Endothelial cell (in vitro differentiated cells): ENCODE results near the gene GALNT13. TPM values are rescaled to one million over a fixed set of nuclear protein-coding genes. Genes with fewer than 3 reads are reported as not detected.
A peak's percentile ranks its signal among the peaks of the same experiment; 100 is the strongest.

Experiments
- DNase-seq: peaks from one replicate; pipeline ENCODE4 v3.0.0; 2021; ENCODE audit warnings: low spot score
- H3K27ac Mint-ChIP-seq: one replicate; pipeline ENCODE4 v1.8.0; 2021; ENCODE audit warnings: mixed read lengths, inconsistent platforms; ENCODE audit not compliant: unreplicated experiment
- H3K27me3 Mint-ChIP-seq: one replicate; pipeline ENCODE4 v1.8.0; 2021; ENCODE audit warnings: mild to moderate bottlenecking, moderate library complexity, mixed read lengths, inconsistent platforms; ENCODE audit not compliant: unreplicated experiment
- H3K36me3 Mint-ChIP-seq: one replicate; pipeline ENCODE4 v1.8.0; 2021; ENCODE audit warnings: mild to moderate bottlenecking, low read depth, mixed read lengths, inconsistent platforms; ENCODE audit not compliant: unreplicated experiment
- H3K4me1 Mint-ChIP-seq: one replicate; pipeline ENCODE4 v1.8.0; 2021; ENCODE audit warnings: mild to moderate bottlenecking, mixed read lengths, inconsistent platforms; ENCODE audit not compliant: unreplicated experiment
- H3K4me3 Mint-ChIP-seq: one replicate; pipeline ENCODE4 v1.8.0; 2021; ENCODE audit warnings: mild to moderate bottlenecking, mixed read lengths, inconsistent platforms; ENCODE audit not compliant: unreplicated experiment
- H3K9me3 Mint-ChIP-seq: one replicate; pipeline ENCODE4 v1.8.0; 2021; ENCODE audit warnings: mixed read lengths, inconsistent platforms; ENCODE audit not compliant: unreplicated experiment
- CTCF ChIP-seq: fragments of 200-600 bp; sonication (generic); IDR thresholded peaks from one replicate; pipeline ENCODE4 v1.5.0; 2021; ENCODE audit warnings: antibody characterized with exemption; ENCODE audit not compliant: unreplicated experiment
- total RNA-seq: library from RNA; stranded (reverse); fragmentation: NEBNext Ultra II Directional; extraction: Animal tissue kit (Norgen Biotek cat#: 25700); gene quantifications from one replicate; pipeline ENCODE4 v1.2.1, GENCODE V29; 2021; ENCODE audit not compliant: unreplicated experiment

Gene GALNT13
- total RNA-seq, 1 donor from 2014 or later = 26.3 TPM

- no peak for TF ChIP-seq CTCF
- H3K27me3 Mint-ChIP-seq = no peaks in the 10 kb centered on the region
- peak overlapping the region; percentile 64 for H3K27ac Mint-ChIP-seq
- no peaks in the 10 kb centered on the region for H3K36me3 Mint-ChIP-seq
- no peaks in the 10 kb centered on the region for H3K9me3 Mint-ChIP-seq
- peaks cover 19% of the 10 kb centered on the region for H3K4me1 Mint-ChIP-seq
- no peak overlapping the region for H3K4me3 Mint-ChIP-seq
- DNase-seq = no peak
Measured at GRCh38 chr2:153986488-153987229, 114.9 kb downstream of the GALNT13 start.

- Mint-ChIP-seq H3K27ac (no peak overlapping the region), H3K4me3 (no peak overlapping the region), H3K9me3 (no peaks in the 10 kb centered on the region), H3K36me3 (peaks cover 4% of the 10 kb centered on the region), H3K27me3 (no peaks in the 10 kb centered on the region), H3K4me1 (peaks cover 10% of the 10 kb centered on the region)
- DNase-seq = no peak
- no peak for TF ChIP-seq CTCF
Measured at GRCh38 chr2:153990771-153991170, 119.0 kb downstream of the GALNT13 start.

GRCh38 chr2:154013514-154013913 lies 141.8 kb downstream of the GALNT13 start:
- DNase-seq = no peak
- Mint-ChIP-seq H3K27me3 (peaks cover 4% of the 10 kb centered on the region), H3K4me3 (no peak overlapping the region), H3K27ac (no peak overlapping the region), H3K9me3 (no peaks in the 10 kb centered on the region), H3K36me3 (peaks cover 4% of the 10 kb centered on the region), H3K4me1 (no peaks in the 10 kb centered on the region)
- no peak for TF ChIP-seq CTCF

GRCh38 chr2:154015233-154015632 lies 143.5 kb downstream of the GALNT13 start:
- no peak for TF ChIP-seq CTCF
- H3K4me3 Mint-ChIP-seq = no peak overlapping the region
- peaks cover 2% of the 10 kb centered on the region for H3K27me3 Mint-ChIP-seq
- H3K27ac Mint-ChIP-seq = no peak overlapping the region
- H3K4me1 Mint-ChIP-seq = no peaks in the 10 kb centered on the region
- H3K36me3 Mint-ChIP-seq = no peaks in the 10 kb centered on the region
- DNase-seq = no peak
- H3K9me3 Mint-ChIP-seq = no peaks in the 10 kb centered on the region

- DNase-seq = no peak
- H3K27ac Mint-ChIP-seq = no peak overlapping the region
- no peaks in the 10 kb centered on the region for H3K9me3 Mint-ChIP-seq
- peaks cover 4% of the 10 kb centered on the region for H3K4me1 Mint-ChIP-seq
- TF ChIP-seq CTCF = no peak
- H3K36me3 Mint-ChIP-seq = peaks cover 4% of the 10 kb centered on the region
- H3K27me3 Mint-ChIP-seq = no peaks in the 10 kb centered on the region
- H3K4me3 Mint-ChIP-seq = no peak overlapping the region
Measured at GRCh38 chr2:154029504-154029903, 157.8 kb downstream of the GALNT13 start.
